HG02840 (cell line): ENCODE data around the gene ABTB2.
"Not testable (repeated sequence)": the region's sequence is repeated elsewhere in the genome, so short reads cannot be mapped to it uniquely, and the experiment has no call there.

Source experiments
- ATAC-seq: cut with Tn5 transposase; IDR thresholded peaks from one replicate; pipeline ENCODE4 v1.9.1; 2021; ENCODE audit warnings: mild to moderate bottlenecking, moderate library complexity, moderate number of reproducible peaks; ENCODE audit not compliant: unreplicated experiment, low FRiP score

Gene ABTB2

DNA sequence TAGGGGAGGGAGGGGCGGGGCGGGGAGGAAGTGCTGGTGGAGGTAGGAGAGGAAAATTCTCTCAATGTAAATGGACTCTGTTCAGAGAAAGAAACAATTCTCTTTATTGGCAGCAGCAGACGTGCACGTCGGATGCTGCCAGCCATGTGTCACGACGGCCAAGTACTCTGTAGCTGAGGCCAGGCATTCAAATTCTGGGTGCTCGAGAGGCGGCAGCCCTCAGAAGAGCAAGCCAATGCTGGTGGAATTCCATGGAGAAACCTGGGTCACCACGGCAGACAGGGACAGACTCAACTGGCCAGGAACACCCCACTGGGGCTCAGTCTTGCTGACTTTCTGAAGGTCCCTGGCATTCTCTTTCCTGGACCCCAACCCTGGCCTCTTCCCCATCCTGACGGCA lies 90.8 kb downstream of the ABTB2 start:
- no peak for ATAC-seq

- no peak for ATAC-seq
Observed at GRCh38 chr11:34266090-34266912, 91.5 kb downstream of the ABTB2 start.

DNA sequence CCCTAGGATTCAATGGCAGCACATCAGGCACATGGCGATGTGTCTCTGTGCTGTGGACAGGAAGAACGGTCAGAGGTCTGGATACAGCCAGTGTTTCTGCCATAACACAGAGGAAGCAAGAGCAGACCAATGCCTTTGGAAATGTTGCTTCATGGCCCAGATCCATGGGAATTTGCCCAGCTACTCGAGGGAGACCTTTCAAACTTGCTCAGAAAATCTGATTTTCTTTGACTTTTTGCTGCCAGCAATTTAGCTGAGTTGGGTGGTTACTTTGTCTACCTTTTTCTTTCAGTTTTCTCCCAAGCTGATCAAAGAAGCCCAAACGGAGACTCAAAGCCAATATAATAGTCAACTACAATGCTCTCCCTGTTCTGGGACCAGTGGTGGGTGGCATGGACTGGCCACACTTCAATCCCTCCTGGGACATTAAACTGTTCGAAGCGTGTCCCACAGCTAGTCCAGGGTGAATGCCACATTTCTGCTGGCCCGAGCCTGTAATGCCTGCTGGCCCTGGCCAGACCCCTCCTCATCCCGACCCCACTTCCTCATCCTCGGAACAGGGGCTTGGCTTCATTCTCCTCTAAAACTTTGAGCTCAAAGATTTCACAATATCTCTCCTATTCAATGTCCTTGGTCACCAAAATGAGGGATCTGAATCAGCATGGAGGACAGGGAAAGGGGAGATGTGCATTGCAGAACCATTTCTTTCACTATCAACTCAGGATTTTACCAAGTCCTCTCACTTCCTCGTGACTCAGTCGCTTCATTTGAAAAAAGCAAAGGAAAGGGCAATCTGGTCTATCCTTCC lies 93.3 kb downstream of the ABTB2 start:
- no peak for ATAC-seq

DNA sequence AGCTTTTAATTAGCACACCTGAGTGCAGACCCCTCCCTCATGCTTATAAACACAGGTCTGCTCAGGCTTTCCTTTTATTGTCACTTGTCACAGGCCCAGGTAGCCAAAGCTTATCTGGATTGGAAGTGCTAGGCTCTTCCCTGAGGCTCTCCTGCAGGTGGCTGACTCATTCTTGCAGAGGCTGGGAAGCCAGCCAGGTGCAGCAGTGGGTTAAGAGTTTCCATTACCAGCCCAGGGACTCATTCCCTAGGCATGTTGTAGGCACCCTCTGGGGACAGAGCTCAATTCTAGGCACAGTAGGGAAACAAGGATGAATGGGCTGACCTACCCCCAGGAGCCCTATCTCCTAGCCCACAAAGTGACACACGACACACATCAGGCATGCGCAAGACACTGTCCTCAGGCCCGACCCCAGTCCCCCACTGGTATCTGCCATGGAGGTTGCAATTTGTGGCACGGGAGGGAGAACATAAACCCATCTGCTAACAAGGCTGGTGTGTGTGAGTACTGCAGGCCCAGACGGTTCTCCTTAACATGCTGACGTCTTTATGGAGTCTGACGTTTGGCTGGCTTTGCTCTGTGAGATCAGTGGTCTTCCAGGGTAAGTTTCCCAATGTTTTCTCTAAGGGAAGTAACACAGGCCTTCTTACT lies 94.2 kb downstream of the ABTB2 start:
- no peak for ATAC-seq

DNA sequence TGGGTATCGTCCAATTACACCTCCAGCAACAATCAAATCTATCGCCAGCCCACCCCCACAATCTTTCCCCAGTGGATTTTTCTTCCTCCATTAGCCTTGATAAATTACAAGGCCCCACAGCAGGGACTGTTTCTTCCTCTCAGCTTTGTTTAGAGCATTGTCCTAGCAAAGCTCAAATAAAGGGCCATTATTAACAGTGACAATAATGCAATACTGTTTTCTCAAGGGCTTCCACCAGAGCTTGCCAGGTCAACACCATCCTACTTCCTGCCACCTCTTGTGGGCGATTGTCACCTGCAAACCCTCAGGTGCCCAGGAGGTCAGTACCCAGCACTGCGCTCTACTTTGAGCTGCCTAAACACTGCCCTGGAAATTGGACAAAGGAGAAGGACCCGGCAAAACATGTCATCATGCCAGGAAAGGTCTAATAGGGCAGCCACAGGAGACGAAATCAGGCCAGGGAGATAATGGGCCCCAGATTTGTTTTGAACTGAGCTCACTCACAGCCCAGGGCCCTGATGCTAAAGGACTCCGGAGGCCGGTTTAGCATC lies 95.2 kb downstream of the ABTB2 start:
- ATAC-seq = no peak

- ATAC-seq = no peak
Observed at GRCh38 chr11:34261820-34262219, 96.0 kb downstream of the ABTB2 start.

- ATAC-seq = no peak
Observed at GRCh38 chr11:34261095-34261494, 96.7 kb downstream of the ABTB2 start.

- ATAC-seq = no peak
Observed at GRCh38 chr11:34260072-34260575, 97.7 kb downstream of the ABTB2 start.

GRCh38 chr11:34259087-34259486 lies 98.7 kb downstream of the ABTB2 start:
- ATAC-seq = no peak

DNA sequence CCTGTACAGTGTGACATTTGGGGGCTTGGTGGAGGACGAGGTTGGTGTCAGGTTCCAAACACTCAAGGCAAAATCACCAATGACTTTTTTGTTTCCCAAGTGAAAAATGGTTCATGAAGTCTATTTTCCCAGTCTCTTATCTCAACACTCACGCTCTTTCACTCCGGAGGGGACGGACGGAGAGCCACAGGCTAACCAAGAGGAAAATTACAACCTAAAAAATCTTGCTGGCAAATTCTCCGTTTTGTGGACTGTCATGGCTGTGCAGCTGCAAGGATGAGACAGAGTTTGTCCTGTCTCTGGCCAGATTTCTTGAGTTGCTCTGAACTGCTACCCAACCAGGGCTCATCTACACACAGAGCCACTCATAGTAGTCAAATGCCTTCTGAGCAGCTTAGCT lies 101.2 kb downstream of the ABTB2 start:
- ATAC-seq = no peak

GRCh38 chr11:34256150-34256549 lies 101.7 kb downstream of the ABTB2 start:
- ATAC-seq = no peak

- no peak for ATAC-seq
Observed at GRCh38 chr11:34255101-34255500, 102.7 kb downstream of the ABTB2 start.

GRCh38 chr11:34254011-34254410 lies 103.8 kb downstream of the ABTB2 start:
- no peak for ATAC-seq

GRCh38 chr11:34252651-34253050 lies 105.2 kb downstream of the ABTB2 start:
- ATAC-seq = no peak

- no peak for ATAC-seq
Observed at GRCh38 chr11:34252015-34252414, 105.8 kb downstream of the ABTB2 start.

DNA sequence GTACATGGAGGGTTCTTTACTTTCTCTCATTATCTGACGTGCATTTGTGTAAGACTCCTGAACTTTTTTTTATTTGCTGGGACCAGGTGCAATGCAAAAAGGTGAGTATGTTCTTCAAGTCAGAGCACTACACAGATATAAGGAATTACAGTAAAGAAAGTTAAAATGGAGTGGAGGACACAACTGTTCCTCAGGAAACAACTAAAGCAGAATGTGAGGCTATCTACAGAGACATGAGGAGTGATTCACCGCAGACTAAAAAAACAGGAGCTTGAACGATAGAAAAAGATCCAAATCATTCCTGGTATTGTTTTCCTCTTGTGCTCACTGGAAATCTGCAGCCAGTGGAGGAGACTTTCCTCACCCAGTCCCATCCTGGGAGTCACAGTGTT lies 106.2 kb downstream of the ABTB2 start:
- no peak for ATAC-seq

- no peak for ATAC-seq
Observed at GRCh38 chr11:34250732-34251588, 106.8 kb downstream of the ABTB2 start.

GRCh38 chr11:34250211-34250610 lies 107.6 kb downstream of the ABTB2 start:
- no peak for ATAC-seq

GRCh38 chr11:34249439-34249838 lies 108.4 kb downstream of the ABTB2 start:
- ATAC-seq = no peak

DNA sequence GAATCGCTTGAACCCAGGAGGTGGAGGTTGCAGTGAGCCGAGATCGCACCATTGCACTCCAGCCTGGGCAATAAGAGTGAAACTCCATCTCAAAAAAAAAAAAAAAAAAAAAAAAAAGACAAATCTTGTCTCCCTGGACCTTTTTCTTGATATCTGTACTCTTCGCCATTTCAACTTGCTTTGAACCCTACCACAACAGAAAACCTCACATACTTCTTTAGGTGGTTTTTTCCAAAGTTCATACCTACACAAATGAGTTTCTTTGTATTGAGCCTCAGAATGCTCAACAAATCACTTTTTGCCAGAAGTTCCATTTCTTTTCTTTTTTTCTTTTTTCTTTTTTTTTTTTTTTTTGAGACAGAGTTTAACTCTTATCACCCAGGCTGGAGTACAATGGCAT lies 111.3 kb downstream of the ABTB2 start:
- not testable (repeated sequence) for ATAC-seq
